Fibroblast of mammary gland (primary cell): ENCODE measurements around the gene NRCAM.

Experiments used
- DNase-seq: peaks from one replicate; pipeline ENCODE4 v3.0.0-alpha.2; 2010; ENCODE audit warnings: low read depth
- H3K4me3 ChIP-seq: 2 replicates; pipeline ENCODE4 v1.5.1; 2011; ENCODE audit warnings: low read depth, mild to moderate bottlenecking, low read length, moderate library complexity; ENCODE audit not compliant: control insufficient read depth
- CTCF ChIP-seq: conservative IDR thresholded peaks from 2 replicates; pipeline ENCODE4 v1.5.1; 2011; ENCODE audit warnings: low read depth, low read length, inconsistent platforms; ENCODE audit not compliant: control insufficient read depth, insufficient read depth

NRCAM gene

GRCh38 chr7:108454317-108454673, 1.9 kb downstream of the NRCAM start:
- H3K4me3 ChIP-seq = peak overlapping the region; percentile 55
- DNase-seq = no peak
- TF ChIP-seq CTCF = no peak

GRCh38 chr7:108453320-108453719, 2.9 kb downstream of the NRCAM start:
- H3K4me3 ChIP-seq = no peak overlapping the region
- no peak for DNase-seq
- TF ChIP-seq CTCF = no peak

GRCh38 chr7:108452707-108453106, 3.5 kb downstream of the NRCAM start:
- peak; percentile 63 for DNase-seq
- no peak overlapping the region for H3K4me3 ChIP-seq
- TF ChIP-seq CTCF = peak; percentile 75

GRCh38 chr7:108451296-108451848, 4.9 kb downstream of the NRCAM start:
- no peak overlapping the region for H3K4me3 ChIP-seq
- no peak for TF ChIP-seq CTCF
- DNase-seq = peak; percentile 51

GRCh38 chr7:108450160-108450559, 6.1 kb downstream of the NRCAM start:
- H3K4me3 ChIP-seq = no peak overlapping the region
- no peak for TF ChIP-seq CTCF
- DNase-seq = no peak

- DNase-seq = no peak
- no peak for TF ChIP-seq CTCF
- no peak overlapping the region for H3K4me3 ChIP-seq
Measured at GRCh38 chr7:108449521-108449920, 6.7 kb downstream of the NRCAM start.
